Forelimb muscle (tissue), 1 donor: Measurements from ENCODE around the gene TRAF3. TPM values are rescaled to one million over a fixed set of nuclear protein-coding genes. Genes with fewer than 3 reads are reported as not detected.

Source experiments
- DNase-seq: peaks from one replicate; pipeline ENCODE4 v3.0.0-alpha.2; 2013; ENCODE audit warnings: low read depth
- polyA plus RNA-seq: library from polyadenylated mRNA; unstranded; fragments of 120-200 nt; gene quantifications from one replicate; pipeline ENCODE4 v1.2.1, GENCODE V29; 2013; ENCODE audit not compliant: insufficient read length

Gene TRAF3, protein sequence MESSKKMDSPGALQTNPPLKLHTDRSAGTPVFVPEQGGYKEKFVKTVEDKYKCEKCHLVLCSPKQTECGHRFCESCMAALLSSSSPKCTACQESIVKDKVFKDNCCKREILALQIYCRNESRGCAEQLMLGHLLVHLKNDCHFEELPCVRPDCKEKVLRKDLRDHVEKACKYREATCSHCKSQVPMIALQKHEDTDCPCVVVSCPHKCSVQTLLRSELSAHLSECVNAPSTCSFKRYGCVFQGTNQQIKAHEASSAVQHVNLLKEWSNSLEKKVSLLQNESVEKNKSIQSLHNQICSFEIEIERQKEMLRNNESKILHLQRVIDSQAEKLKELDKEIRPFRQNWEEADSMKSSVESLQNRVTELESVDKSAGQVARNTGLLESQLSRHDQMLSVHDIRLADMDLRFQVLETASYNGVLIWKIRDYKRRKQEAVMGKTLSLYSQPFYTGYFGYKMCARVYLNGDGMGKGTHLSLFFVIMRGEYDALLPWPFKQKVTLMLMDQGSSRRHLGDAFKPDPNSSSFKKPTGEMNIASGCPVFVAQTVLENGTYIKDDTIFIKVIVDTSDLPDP
- 14.2 TPM for polyA plus RNA-seq

GRCh38 chr14:102776761-102777710 lies at the start of gene TRAF3:
TRAF3 (plus strand) TSS chr14:102777449; CDS start chr14:102870202, 92,753 bp downstream.
- no peak for DNase-seq

GRCh38 chr14:102728501-102728900 lies 48.7 kb upstream of the TRAF3 start:
- DNase-seq, result no peak

GRCh38 chr14:102729268-102729667 lies 48.0 kb upstream of the TRAF3 start:
- DNase-seq, result no peak

GRCh38 chr14:102729825-102730224 lies 47.4 kb upstream of the TRAF3 start:
- no peak for DNase-seq

DNA sequence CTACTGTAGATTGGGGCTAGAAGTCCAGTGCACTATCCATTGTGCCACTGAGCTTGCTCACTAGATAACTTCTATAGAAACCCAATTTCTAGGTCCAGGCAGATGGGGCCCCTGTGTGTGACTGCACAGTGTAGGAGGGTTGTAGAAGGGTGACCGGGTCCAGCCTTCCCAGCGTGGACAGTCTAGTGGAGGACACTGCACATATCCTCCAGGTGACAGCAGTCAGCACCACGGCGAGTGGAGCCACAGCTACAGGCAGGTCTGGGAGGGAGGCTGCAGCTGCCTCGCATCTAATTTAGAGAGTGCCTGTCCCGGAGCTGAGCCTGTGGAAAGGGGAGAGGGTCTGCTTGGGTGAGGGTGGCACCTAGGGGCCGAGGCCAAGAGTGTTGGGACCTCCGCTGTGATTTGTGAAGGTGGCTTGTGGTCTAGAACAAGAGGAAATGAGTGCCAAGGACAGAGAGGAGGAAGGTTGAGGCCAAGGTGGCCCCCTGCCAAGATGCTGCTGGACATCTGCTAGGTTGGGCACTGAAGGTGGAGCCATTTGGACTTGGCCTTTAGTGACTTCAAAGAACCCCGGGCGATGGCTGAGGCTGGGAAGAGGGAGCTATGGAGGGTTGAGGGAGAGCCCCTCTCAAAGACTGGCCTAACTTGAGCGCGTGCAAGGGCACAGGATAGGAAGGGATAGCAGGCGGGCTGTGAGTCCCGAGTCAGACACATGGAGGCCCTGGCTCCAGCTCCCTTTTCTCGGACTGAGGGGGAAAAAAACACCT lies 46.0 kb upstream of the TRAF3 start:
- no peak for DNase-seq

DNA sequence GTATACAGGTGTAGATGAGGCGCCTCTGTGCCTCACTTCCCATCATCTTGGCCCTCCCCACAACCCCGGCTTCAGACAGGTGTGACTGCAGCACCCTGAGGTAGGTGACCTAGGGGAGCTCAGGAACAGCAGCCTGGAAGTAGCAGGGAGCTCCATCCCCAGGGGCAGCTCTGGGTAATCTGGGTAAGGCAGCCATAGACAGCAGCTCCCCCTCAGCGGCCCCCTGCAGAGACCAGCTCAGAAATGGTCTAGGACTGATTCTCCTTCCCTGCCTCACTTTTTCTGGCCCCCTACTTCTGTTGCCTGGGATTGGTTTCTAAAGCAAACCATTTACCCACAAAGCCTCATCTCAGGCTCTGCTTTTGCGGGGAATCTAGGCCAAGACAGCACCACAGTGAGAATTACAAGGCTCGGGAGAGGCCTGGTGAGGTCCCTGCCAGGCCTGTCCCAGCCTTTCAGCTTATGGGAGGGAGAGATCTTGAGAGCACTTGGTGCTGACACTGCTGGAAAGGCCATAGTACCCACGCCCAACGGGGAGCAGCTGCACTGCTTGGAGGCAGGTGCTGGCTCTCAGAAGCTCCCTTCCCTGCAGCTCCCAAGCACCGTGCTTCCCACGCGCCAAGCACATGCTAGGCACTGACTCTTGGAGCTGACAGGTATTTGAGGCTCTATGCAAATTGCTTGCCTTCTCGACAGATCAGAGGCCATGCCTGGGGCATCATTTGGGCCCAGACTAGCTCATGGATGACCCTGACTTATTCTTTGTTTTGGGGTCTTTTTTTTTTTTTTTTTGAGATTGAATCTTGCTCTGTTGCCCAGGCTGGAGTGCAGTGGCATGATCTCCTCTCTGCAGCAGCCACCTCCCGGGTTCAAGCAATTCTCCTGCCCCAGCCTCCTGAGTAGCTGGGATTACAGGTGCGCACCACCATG lies 45.1 kb upstream of the TRAF3 start:
- DNase-seq, result no peak

- no peak for DNase-seq
Measured at GRCh38 chr14:102732924-102733323, 44.3 kb upstream of the TRAF3 start.

GRCh38 chr14:102733326-102733725 lies 43.9 kb upstream of the TRAF3 start:
- no peak for DNase-seq

DNA sequence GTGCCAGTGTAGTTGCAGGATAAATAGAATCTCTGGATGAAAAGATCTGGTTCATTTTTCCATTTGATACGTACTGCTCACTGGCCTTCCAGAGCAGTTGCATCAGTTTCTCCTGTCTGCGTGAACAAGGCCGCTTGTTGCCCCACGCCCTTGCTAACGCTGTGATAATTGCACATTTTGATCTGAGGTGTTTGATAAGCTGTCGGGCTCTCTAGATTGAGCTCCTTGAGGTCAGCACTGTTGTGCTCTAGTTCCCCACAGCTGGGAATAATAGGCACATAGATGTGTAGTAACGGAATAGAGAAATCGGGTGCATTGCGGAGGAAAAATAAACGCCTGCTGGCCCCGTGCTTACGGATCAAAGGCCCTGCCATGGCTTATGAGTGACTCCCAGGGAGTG lies 42.8 kb upstream of the TRAF3 start:
- no peak for DNase-seq

DNA sequence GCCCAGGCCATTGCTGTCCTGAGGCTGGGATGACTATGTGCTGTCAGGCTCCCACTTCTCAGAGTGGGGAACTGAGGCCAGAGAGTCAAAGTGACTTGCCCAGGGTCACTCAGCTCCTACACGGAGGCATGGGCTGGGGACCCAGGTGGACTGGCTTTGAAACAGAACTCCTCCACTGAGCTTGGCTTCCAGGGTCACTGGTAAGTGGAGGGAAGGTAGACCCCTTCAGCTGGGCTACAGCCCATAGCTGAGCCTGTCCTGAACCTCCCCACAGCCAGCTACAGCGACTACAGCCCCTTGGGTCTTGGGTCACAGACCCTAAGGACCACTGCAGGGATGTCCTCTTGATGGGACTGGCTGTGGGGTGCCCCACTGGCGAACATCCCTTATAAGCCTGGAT lies 40.3 kb upstream of the TRAF3 start:
- DNase-seq, result no peak

DNA sequence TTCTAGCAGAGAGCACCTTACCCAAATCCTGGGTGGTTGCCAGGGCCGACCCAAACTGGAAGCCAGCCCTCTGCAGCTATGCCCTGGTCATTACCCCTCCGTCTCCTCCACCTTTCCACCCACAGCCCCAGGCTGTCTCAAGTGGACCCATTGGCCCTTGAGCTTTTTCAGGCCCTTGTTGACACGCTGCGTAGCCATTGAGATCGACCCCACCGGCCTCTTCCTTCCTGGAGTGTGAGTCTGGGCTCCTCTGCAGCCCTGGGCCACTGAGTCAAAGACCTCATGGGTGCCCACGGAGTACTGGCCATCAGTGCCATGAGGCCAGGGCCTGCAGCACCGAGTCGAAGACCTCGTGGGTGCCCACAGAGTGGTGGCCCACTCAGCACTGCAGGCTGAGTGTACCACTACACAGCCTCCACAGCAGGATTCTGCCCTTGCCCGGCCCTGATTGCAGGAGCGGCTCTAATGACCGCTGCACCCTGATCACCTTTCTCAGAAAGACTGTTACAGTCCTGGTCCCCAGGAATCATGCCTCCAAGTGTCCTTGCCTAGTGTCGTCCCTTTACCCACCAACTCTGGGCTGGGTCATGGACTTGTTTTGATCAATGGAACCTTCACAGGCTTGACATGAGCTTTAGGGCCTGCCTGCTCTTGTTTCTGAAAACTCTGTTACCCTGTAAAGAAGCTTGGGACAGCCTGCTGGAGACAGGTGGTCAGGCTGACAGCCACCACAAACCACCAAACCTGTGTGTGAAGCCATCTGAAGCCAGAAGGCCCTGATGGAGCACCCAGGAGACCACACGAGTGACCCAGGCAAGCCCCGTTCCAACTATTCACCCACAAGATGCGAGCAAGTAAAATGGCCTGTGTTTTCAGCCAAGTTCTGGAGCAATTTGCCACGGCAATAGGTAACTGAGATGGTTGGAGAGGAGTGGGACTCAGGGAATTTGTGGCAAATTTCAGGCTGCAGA lies 39.6 kb upstream of the TRAF3 start:
- DNase-seq, result no peak

GRCh38 chr14:102738373-102739189 lies 38.7 kb upstream of the TRAF3 start:
- DNase-seq, result no peak

DNA sequence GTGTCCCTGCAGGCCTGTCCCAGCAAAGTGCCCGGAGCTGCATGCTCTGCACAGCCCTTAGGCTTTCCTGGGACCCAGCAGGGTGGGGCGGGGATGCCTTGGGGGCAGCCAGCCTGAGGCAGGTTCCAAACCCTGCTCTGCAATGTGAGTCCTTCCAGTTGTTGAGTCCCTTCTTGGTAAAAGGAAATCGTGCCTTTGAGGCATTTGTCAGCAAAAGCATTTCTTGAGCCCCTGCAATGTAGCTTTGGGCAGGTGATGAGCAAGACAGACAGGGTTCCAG lies 38.1 kb upstream of the TRAF3 start:
- DNase-seq, result no peak

DNA sequence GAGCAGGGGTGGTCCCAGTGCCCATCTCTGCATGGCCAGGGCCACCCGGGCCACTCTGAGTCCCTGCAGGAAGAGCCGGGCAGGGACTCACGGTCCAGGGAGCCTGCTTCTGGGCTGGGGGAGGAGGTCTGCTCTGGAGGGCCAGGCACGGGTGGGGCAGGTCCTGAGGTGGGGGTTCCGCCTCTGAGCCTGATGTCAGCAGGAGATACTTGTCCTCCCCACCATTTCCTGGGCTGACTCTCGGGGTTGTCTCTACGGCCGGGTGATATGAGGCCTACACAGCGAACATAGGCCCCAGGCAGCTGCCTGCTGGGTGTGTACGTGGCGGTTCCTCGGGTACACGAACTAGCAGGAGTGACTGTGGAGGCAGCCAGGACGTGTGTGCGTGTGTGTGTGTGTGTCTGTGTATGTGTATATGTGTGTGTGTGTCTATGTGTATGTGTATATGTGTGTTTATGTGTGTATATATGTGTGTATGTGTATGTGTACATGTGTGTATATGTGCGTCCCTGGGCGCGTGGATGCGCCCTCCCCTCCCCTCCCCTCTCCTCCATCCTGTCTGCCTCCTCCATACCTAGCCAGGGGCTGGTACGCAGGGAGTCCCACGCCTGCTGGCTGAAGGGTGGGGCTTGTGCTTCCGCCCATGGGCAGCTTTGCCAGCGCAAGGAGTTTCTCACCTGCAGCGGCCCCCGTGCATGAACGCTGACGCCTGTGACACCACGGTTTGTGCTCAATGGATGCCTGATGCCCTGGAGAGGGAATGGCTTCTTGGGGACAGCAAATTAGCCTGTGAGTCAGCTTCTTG lies 30.4 kb upstream of the TRAF3 start:
- DNase-seq, result no peak

DNA sequence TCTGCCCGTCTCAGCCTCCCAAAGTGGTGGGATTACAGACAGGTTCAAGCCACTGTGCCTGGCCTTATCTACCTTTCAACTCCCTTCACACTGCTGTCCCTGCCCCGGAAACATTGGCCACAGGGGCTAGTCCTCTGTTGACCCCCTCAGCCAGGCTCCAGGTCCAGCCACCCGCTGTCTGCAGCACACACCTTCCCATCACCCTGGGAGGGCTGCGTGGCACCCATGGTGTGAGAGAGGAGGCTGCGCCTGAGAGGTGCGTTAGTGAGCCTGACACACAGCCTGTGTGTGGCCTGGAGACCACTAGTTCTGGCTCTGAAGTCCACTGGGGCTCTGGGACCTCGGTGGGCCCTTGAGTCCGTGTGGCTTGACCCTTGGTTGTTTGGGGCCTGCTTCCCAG lies 28.4 kb upstream of the TRAF3 start:
- no peak for DNase-seq

DNA sequence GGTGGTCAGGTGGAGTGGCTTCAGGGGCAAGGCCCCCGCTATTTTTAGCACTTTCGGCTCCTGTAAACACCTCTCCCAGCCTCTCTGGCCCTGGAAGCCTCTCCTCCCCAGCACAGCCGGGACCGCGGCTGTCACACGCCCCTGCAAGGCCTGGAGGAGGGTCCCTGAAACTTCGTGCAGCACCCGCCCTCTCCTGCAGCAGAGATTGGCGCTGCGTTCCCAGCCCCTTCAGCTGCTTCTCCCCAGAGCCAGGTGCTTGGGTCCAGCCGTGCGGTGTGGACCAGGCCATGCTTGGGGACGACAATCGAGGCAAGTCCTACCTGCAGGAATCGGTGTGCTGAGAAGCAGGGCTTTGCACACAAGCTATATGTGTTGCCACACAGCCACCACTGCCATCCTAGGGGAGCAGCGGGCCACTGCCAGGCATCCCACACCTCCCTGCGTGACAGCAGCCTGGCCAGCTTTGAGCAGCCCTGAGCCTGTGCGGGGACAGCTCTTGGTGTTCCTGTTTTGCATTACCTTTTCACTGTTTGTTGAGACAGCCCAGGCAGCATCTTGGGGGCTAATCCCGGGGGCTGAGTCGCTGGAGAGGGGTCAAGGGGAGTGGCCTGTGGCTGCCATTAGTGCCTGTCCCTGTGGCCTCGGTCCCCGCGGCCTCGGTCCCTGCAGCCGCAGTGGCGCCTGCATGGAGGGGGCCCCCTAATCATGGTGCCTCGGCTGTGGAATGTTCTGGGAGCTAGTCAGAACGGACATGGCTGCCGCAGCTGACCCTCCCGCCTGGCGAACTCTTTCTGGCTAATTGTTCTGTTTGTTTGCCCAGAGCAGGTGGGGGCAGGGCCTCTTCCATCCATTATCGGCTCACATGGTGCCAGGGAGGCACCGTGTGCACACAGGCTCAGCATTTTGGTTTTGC lies 27.6 kb upstream of the TRAF3 start:
- no peak for DNase-seq

DNA sequence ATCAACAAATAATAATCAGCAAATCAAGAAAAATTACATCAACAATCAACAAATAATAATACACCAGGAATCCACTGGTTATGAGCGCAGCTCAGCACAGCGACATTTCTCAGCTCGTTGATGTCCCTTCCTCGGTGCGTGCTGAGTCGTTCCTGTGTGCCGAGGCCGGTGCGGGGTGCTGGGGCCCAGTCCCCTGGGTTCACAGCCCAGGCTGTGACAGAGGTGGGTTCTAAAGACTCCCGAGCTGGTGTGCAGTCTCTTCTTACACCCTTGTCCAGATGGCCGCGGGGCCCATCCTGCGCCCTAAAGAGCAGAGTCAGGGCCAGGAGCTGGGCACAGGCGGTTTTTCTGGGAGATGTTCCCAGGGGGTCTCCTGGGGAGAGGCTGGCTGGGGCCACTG lies 26.9 kb upstream of the TRAF3 start:
- no peak for DNase-seq
